Right atrium auricular region (tissue), 2 donors: ENCODE measurements around the gene ZNF775. TPM values are rescaled to one million over a fixed set of nuclear protein-coding genes. Genes with fewer than 3 reads are reported as not detected.

Source experiments
- DNase-seq: peaks from one replicate; pipeline ENCODE4 v3.0.0-alpha.2; 2019; ENCODE audit warnings: low spot score
- H3K27ac ChIP-seq, 2 donors: fragments of 200-600 bp; sonication (generic); 1 replicate in 1 of 2; 2 replicates in 1 of 2; pipeline ENCODE4 v1.5.1; 2016 to 2019
- H3K27me3 ChIP-seq, 2 donors: fragments of 200-600 bp; sonication (generic); one replicate each; pipeline versions ENCODE4 v1.5.1 to v1.6.0; 2017 to 2019
- H3K36me3 ChIP-seq: fragments of 200-600 bp; sonication (generic); one replicate; pipeline ENCODE4 v1.5.1; 2016
- H3K4me1 ChIP-seq, 2 donors: fragments of 200-600 bp; sonication (generic); one replicate each; pipeline versions ENCODE4 v1.5.1 to v1.6.0; 2017 to 2019
- H3K4me3 ChIP-seq, 2 donors: fragments of 200-600 bp; sonication (generic); 1 replicate in 1 of 2; 2 replicates in 1 of 2; pipeline ENCODE4 v1.5.1; 2017 to 2019; ENCODE audit warnings: mild to moderate bottlenecking in 1 of 2, moderate library complexity in 1 of 2
- H3K9me3 ChIP-seq, 2 donors: fragments of 200-600 bp; sonication (generic); one replicate each; pipeline ENCODE4 v1.5.1; 2019
- CTCF ChIP-seq, 2 donors: fragments of 200-600 bp; sonication (generic); IDR thresholded peaks; one replicate each; pipeline ENCODE4 v1.5.1; 2019; ENCODE audit warnings: antibody characterized with exemption in 2 of 2
- total RNA-seq, 2 donors: library from RNA; depleted of rRNA; stranded (reverse); fragments of >200 nt; gene quantifications; one replicate each; pipeline ENCODE4 v1.1.0, GENCODE V29; 2016

Gene ZNF775
- total RNA-seq, 2 donors from 2014 or later = 4.1 to 6.2 TPM

GRCh38 chr7:150358988-150359621, 20.0 kb upstream of the ZNF775 start:
- DNase-seq = no peak
- Histone ChIP-seq H3K9me3 (no peaks in the 10 kb centered on the region), H3K4me3 (no peak overlapping the region), H3K4me1 (peaks cover 0 to 7% of the 10 kb centered on the region in 2 donors), H3K27me3 (no peaks in the 10 kb centered on the region), H3K27ac (no peak overlapping the region), H3K36me3 (no peaks in the 10 kb centered on the region)
- no peak for TF ChIP-seq CTCF (IDR thresholded peaks at IDR 0.05)

GRCh38 chr7:150359622-150360362, 19.3 kb upstream of the ZNF775 start:
- no peak overlapping the region for H3K27ac ChIP-seq
- TF ChIP-seq CTCF (IDR thresholded peaks at IDR 0.05) = no peak

GRCh38 chr7:150360363-150361058, 18.6 kb upstream of the ZNF775 start:
- H3K27me3 ChIP-seq = no peaks in the 10 kb centered on the region
- peaks cover 0 to 7% of the 10 kb centered on the region in 2 donors for H3K4me1 ChIP-seq
- no peak for TF ChIP-seq CTCF (IDR thresholded peaks at IDR 0.05)
- no peak overlapping the region for H3K27ac ChIP-seq
- no peak overlapping the region for H3K4me3 ChIP-seq
- H3K36me3 ChIP-seq = no peaks in the 10 kb centered on the region
- H3K9me3 ChIP-seq = no peaks in the 10 kb centered on the region
- DNase-seq = no peak

More at GRCh38 chr7:150359622-150360362, 19.3 kb upstream of the ZNF775 start:
- DNase-seq = no peak
- H3K4me3 ChIP-seq = no peak overlapping the region
- peaks cover 0 to 7% of the 10 kb centered on the region in 2 donors for H3K4me1 ChIP-seq
- H3K36me3 ChIP-seq = no peaks in the 10 kb centered on the region
- H3K9me3 ChIP-seq = no peaks in the 10 kb centered on the region
- H3K27me3 ChIP-seq = no peaks in the 10 kb centered on the region

- Histone ChIP-seq H3K27ac (peak overlapping the region in 1 of 2 donors; percentile 51), H3K9me3 (no peaks in the 10 kb centered on the region), H3K27me3 (no peaks in the 10 kb centered on the region), H3K4me1 (peaks cover 0 to 7% of the 10 kb centered on the region in 2 donors), H3K36me3 (no peaks in the 10 kb centered on the region), H3K4me3 (no peak overlapping the region)
- DNase-seq = no peak
- no peak for TF ChIP-seq CTCF (IDR thresholded peaks at IDR 0.05)
These were observed 17.7 kb upstream of the ZNF775 start for GRCh38 chr7:150361402-150361801.

GRCh38 chr7:150361807-150362621, 17.1 kb upstream of the ZNF775 start:
- Histone ChIP-seq H3K4me1 (peaks cover 0 to 7% of the 10 kb centered on the region in 2 donors), H3K36me3 (no peaks in the 10 kb centered on the region), H3K4me3 (no peak overlapping the region), H3K9me3 (no peaks in the 10 kb centered on the region), H3K27ac (peak overlapping the region in 1 of 2 donors; percentile 51), H3K27me3 (no peaks in the 10 kb centered on the region)
- no peak for DNase-seq
- no peak for TF ChIP-seq CTCF (IDR thresholded peaks at IDR 0.05)
